Measurements from ENCODE around the gene DYNLT2B.
"Not testable (repeated sequence)": the region's sequence is repeated elsewhere in the genome, so short reads cannot be mapped to it uniquely, and the experiment has no call there.

DNA sequence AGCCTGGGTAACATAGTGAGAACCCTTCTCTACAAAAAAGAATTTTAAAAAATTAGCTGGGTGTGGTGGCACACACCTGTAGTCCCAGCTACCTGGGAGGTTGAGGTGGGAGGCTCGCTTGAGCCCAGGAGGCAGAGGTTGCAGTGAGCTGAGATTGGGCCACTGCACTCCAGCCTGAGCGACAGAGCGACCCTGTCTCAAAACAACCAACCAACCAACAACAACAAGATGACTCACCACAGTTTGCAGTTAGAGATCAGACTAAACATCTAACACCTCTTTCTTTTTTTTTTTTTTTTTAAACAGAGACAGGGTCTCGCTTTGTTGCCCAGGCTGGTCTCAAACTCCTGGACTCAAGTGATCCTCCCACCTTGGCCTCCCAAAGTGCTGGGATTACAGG, 40.5 kb upstream of the DYNLT2B start:
- not testable (repeated sequence) for TF ChIP-seq TAF1 (IDR thresholded peaks at IDR 0.05; ENCODE audit: low read depth); RAD21 (conservative IDR thresholded peaks at IDR 0.05); POLR2AphosphoS5 (IDR thresholded peaks at IDR 0.05); EZH2 (IDR thresholded peaks at IDR 0.05; ENCODE audit: borderline replicate concordance, insufficient read depth, low read length, poor library complexity, severe bottlenecking)
- TF ChIP-seq, protein P1, sequence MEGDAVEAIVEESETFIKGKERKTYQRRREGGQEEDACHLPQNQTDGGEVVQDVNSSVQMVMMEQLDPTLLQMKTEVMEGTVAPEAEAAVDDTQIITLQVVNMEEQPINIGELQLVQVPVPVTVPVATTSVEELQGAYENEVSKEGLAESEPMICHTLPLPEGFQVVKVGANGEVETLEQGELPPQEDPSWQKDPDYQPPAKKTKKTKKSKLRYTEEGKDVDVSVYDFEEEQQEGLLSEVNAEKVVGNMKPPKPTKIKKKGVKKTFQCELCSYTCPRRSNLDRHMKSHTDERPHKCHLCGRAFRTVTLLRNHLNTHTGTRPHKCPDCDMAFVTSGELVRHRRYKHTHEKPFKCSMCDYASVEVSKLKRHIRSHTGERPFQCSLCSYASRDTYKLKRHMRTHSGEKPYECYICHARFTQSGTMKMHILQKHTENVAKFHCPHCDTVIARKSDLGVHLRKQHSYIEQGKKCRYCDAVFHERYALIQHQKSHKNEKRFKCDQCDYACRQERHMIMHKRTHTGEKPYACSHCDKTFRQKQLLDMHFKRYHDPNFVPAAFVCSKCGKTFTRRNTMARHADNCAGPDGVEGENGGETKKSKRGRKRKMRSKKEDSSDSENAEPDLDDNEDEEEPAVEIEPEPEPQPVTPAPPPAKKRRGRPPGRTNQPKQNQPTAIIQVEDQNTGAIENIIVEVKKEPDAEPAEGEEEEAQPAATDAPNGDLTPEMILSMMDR (IDR thresholded peaks at IDR 0.05; ENCODE audit: poor library complexity, severe bottlenecking), result not testable (repeated sequence)
